H4 (cell line): ENCODE data around the gene HOXA5. TPM values are rescaled to one million over a fixed set of nuclear protein-coding genes. Genes with fewer than 3 reads are reported as not detected.

Source experiments
- DNase-seq: peaks from one replicate; pipeline ENCODE4 v3.0.0-alpha.2; 2015; ENCODE audit warnings: low spot score
- total RNA-seq: library from RNA; depleted of rRNA; stranded (reverse); fragments of >200 nt; shearing (Covaris generic); gene quantifications from 2 replicates; pipeline ENCODE4 v1.2.3, GENCODE V29; 2014; rRNA removed

The HOXA5 gene
- total RNA-seq, result 3.6 and 8.0 TPM in 2 replicates

DNA sequence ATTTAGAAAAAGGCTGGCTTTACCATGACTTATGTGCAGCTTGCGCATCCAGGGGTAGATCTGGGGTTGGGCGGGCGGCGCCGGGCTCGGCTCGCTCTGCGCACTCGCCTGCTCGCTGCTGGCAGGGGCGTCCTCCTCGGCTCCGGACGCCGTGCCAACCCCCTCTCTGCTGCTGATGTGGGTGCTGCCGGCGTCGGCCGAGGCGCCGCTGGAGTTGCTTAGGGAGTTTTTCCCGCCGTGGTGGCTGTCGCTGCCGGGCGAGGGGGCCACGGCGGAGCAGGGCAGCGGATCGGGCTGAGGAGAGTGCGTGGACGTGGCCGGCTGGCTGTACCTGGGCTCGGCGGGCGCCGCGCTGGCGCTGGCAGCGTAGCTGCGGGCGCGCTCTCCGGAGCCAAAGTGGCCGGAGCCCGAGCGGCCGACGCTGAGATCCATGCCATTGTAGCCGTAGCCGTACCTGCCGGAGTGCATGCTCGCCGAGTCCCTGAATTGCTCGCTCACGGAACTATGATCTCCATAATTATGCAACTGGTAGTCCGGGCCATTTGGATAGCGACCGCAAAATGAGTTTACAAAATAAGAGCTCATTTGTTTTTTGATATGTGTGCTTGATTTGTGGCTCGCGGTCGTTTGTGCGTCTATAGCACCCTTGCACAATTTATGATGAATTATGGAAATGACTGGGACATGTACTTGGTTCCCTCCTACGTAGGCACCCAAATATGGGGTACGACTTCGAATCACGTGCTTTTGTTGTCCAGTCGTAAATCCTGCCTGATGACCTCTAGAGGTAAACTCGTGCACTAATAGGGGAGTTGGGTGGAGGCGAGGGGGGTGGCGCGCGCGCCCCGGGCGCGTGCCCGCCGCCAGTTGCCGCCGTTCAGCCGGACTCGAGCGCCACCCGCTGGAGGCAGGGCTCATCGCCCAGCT is at the start of gene HOXA5:
TSS of gene HOXA5 (minus strand) at position 659 of the 927 bp plus-strand sequence. CDS start at position 585, 74 bp downstream.
- DNase-seq, result peak; percentile 99

DNA sequence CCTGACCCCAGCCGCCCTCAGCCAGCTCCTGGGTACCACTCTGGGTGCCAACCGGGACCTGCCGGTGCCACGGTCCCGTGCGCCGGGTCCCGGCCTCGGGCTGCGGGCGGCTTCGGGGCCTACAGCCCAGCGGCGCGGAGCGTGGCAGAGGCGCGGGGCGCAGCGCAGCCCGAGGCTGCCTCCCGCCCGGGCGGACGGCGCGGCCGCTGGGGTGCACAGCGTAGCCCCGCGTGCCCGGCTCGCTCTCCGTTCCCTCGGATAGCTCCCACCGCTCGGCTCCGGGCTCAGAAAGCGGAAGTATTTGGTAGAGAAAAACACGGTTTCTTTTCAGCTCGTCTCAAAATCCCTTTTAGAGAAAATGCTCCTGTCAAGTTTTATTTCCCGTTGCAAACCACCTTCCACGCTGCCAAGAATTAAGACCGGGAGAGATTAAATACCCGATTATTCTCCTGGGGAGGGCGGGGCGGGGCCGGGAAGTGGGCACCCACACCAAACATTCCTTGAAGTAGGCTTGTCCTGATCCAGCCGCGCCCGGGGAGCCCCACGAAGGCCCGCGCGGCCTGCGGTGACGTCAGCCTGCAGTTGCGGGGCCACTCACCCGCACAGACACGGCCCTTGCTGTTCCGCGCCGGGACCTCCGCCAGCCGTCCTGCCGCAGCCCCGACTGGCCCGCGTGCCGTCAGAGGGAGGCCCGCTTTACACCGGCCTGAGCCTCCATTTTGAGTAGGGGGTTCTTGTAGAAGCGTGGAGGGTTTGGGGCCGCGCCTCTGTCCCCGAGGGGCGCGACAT is 49.3 kb upstream of the HOXA5 start:
- DNase-seq, result no peak

DNA sequence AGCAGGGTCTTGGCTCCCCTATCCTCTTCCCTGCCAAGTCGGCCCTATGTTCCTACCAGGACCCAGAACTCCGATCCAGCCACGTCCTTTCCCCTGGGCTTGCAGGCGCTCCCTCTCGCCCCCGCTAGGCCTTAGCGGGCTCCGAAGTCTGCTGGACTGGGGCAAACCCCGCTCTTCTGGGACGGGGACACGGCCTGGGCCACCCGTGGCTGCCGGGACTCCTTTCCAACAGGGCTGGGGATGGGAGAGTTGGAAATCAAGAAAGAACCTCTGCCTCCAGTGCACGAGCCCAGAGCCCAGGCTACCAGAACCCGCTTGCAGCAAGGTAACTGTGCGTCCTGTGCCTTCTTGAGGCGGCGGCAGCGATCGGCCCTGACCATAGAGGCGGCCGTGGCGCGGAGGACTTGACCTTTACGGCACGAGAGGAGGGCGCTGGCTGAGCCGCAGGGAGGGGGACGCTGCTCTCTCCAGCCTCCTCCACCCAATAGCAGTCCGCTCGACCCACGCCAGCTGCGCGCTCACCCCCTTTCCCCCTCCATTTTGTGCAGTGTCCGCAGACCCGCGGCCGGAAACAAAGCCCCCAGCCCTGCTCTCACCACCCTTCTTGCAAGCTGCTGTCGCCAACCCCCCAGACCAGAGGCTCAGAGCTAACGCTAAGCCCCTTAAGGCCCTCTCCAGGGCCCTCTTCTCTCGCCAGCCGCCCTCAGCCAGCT is 48.5 kb upstream of the HOXA5 start:
- DNase-seq, result no peak

DNA sequence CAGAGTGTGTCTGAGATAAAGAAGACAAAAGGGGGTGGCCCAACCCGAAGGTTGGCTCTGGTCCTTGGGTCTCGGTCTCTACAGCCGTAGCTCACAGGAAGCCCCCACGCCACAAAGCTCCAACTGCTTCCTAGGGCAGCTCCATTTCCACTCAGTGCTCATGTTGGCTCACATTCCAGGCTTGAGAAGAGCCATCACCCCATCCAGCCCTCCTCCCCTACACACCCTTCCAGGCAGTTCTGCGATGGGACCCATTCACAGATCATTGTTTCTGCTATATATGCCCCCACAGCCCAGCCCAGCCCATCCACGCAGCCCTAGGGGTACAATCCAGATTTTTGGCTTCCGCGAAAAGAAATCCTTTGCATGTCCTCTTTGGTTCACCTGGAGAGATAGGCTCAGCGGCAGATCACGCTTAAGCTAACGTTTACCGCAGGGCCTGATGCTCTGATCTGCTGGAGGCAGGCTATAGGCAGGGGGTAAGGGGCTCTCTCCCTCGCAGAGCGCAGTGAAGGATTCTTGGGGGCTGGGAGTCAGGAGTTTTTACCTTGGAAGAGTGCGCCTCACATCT is 47.8 kb upstream of the HOXA5 start:
- DNase-seq, result no peak

DNA sequence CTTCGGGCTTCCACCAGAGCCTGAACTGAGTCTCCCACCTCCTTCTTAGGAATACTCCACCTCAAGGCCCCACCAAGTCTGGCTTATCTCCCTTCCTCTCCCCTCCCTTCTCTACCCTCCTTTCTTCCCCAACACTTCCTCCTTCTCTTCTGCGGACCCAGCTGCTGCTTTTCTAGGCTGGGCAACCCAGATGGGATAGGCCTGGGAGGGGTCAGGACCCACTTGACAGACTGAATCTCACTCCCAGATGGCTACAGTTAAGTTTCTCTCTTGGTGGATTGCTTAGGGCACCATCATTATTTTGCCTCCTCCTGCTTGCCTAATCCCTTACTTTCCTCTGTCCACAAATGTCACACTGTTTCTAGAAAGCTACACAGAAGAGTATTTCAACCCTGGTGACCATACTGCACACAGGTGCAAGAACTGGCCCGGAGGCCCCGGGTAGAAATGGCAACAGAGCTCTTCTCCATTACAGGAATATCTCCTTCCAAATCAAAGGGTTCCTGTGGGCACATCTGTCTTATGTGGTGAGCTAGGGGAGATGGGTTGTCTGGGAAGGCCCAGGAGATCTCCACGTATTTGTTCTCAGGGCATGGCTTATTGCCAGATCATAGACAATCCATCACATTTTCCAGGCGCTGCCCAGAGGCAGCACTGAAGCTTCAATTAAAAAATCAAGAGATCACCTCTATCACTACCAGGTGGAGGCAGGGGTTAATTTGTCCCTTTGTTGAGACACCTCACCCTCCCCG is 46.7 kb upstream of the HOXA5 start:
- no peak for DNase-seq

DNA sequence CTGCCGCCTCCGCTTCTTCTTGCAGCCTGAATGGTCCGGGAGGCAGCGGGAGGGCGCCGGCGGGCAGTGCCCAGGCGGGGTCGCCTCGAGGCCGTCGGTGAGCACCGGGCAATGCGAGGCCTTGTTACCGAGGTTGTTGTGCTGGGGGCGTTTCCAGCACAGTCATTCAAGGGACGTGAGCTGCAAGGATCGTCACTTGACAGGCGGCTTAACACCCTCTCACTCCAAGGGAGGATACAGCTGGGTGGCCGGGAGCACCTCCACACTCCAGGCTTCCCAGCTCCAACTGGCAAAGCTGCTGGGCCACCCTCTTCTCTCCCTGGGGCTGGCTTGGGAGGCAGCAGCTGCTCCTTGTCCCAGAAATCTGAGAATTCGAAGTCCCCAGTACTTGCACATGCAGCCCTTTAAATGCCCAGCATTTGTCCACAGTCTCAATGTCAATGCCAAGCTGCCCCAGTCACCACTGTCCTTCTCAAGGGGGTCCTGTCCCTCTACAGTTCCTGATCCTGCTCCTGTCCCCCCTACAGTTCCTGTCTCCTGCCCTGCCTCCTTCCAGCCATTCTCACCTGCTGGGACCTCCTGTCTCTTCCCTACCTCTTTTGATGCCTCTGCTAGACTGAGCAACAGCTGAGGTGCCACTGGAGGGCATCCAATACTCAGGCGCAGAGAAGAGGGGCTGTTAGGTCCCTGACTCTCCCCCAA is 46.0 kb upstream of the HOXA5 start:
- DNase-seq, result no peak

DNA sequence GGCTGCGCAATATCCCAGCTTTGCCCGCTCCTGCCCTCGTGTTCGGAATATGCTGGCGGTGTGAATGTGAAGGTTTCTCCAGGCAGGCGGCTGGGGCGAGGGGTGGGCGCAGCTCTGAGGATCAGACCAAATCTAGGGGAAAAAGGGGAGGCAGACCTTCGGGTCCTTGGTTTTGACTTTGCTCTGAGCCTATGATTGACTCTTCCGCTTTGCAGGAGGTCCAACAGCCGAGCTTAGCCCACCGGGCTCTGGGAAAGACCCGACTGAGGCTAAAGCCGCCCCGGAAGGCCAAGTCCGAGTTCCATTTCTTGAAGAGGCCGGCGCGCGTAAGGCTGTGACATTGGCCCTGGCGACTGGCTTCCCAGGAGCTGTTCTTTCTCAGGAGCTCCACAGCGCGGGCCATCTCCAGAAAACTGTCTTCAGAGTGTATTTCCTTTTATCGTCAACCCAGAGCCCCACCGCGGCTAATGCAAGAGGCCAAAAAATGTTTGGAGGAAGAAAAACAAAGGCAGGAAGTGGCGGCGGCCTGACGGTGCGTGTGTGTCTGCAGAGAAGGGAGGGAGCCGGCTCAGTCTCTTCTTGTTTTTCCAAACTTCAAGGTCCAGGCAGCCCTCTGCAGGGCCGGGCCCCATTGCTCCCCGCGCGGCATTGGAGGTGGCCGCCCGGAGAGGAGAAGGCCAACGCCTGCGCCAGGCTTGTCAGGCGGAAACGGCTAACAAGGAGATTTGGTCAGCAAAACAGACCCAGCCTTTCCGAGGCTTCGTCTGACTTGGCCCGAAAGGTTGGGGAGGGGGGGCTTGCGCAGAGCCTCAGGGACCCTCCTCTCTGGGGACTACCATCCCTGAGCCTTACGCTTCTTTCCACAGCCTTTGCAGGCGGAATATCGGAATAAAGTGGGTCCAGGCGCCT is 45.2 kb upstream of the HOXA5 start:
- no peak for DNase-seq

DNA sequence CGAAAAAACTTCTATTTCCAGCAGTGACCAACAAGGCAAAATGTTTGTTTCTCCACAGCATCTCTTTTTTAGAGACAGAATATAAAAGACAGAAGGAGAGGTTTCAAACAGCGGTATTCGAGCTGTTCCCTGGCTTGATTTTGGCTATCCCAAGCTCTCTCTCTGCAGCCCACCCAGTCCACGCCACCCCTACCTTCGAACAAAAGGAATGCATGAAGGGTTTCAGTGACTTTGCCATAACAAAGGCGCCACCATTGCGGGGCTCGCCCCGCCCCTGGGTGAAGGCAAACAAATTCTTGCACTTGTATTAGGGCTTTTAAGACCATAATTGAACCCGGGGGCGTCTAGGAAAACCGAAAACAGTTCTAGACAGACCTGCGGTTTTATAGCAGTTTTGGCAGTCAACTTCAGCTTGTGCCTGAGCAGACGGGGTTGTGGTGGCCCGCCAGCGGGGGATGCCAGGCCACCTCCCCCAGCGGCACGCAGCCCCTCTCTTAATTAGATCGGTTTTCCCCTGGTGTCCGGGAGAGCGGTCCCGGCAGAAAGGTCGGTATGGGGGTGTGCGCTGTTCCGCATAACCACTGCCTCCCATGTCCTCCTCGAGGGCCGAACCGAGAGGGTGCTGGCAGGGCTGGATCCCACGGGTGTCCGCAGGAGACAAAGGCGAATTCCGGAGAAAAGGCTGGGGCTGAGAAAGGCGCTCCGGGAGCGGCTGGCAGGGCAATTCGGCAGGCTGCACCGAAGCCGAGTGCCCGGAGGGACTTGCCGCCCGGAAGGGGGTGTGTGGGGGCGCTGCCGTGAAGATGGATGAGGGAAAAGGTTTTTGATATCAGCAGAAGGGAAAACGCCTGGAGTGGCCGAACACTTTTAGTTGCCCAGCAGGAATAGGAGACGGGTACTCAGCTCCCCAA is 44.2 kb upstream of the HOXA5 start:
- no peak for DNase-seq

DNA sequence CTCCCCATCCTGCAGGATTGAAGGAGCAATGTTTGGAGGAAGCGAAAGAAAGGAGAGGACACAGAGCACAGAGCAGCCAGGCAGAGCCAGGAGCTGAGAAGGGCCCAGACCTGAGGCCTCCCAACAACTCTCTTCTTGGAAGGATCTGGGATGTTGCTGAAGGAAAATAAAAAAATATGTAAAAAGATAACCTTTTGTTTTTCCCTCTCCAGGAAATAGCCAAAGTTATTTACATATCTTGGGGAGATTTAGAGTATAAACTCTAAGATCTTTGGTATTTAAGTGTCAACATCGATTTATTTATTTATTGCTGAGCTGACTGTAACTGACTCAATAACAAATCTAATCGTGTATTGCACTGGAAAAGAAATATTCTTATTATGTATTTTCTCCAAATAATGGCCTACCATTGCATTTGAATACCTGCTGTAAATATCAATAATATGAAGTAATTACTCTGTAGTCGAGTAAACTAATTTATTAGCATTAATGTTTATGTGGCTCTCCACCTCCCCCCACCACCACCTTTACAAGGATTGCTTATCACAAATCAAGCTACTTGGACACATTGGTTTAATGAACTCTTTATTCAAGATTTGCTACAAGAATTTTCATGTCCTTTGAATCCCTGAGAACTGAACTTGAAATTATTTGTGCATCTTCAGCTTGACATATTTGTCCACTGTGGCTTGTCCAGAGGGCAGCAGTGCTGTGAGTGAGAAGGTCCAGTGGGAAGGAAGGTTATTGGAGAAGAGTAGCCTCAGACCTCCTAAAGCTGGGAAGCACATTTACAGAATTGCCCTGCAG is 43.4 kb upstream of the HOXA5 start:
- no peak for DNase-seq

DNA sequence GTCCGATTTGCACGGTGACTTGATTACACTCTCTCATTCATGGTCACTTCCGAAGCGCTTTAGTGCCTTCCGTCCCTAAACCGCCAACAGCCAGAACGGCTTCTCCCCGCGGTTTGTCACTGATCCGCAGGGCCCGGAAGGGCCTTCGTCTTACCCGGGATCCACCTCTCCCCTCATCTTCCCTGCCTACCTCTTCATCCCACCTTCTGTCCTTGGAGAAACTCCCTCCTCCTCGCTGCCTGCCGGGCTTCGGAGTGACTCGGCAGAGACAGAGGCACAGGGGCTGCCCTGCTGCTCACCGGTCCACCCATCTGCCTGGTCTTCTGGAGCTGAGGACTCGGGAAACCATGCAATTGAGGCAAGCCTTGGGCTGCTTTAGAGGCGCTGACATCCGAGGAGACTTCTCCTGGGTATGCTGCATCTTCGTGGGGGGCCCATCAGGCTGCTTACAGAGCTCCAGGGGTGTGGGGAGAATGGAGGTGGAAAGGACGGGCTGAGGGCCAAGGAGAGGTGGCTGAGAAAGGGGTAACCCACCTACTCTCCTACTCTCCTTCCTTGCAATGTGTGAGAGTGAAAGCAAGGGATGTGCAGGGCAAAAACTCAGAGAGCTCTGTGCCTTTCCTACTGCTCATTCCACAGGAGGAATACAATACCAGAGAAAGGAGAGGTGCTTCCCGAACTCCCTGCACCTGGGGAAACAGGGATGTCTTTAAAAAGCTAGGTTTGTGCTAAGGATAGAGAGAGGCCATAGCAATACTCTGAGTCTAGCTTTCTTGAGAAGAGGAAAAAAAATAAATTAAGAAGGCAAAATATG is 42.6 kb upstream of the HOXA5 start:
- no peak for DNase-seq

DNA sequence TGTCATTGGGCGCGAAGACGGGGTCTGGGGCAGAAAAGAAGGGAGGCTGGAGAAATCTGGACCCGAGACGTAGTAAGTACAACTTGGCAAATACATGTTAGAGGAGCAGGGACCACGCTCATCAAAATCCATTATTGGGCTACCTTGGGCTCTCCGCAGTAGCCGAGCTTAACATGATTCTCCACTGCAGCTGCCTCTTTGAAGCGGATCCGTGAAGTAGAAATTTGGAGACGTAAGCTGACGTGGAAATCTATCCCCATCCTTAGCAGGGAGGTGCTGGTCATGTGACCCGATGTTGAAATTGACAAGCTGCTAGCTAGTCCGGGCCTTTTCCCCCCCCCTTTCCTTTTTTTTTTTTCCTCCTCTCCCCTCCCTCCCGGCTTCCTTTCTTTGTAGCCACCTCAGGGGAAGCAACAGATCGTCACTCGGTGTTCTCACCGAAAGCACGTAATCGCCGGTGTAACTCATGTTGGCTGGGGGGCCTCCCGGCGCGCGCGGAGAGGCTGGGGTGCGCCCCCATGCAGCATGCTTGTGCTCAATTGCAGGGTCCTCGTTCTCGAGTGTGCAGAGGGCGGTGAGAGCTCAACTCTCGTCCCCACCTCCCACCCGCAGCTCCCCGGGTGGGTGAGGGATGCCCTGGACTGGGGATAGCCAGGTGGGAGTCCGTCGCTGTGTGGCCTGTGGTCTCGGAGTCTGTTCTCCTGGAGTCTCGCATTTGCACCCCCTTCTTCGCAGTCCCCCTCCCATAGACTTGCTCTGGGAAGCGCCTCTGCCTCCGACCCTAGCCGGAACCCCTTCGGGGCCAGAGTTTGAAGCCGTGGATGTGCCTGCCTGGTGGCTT is 41.8 kb upstream of the HOXA5 start, which contains the start of gene HOXA11:
TSS of gene HOXA11 (minus strand) at position 220 of the 841 bp plus-strand sequence. CDS start at position 132, 88 bp downstream.
- DNase-seq, result no peak

DNA sequence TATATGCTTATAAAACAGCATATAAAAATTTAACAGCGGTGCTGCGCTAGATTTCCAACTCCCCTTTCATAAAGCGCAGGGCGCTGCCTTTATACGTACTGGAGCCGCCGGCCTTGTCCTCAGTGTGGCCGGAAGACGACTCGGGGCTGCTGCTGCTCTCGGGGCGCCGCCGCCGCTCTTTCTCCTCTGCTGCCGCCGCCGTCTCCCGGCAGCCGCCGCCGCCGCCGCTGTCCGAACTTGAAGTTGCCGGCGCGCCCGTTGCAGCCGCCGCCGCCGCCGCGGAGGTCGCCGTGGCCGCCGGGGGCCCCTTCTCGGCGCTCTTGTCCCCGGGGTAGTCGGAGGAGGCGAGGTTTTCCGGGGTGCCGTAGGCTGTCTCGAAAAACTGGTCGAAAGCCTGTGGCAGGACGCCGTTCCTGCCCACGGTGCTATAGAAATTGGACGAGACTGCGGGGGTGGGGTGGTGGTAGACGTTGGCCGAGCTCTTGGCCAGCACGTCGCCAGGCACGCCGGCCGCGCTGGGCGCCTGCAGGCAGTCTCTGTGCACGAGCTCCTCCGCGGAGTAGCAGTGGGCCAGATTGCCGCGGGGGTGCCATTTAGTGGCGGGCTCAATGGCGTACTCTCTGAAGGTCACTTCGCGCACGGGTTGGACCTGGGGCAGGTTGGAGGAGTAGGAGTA is 41.0 kb upstream of the HOXA5 start:
- DNase-seq, result no peak

DNA sequence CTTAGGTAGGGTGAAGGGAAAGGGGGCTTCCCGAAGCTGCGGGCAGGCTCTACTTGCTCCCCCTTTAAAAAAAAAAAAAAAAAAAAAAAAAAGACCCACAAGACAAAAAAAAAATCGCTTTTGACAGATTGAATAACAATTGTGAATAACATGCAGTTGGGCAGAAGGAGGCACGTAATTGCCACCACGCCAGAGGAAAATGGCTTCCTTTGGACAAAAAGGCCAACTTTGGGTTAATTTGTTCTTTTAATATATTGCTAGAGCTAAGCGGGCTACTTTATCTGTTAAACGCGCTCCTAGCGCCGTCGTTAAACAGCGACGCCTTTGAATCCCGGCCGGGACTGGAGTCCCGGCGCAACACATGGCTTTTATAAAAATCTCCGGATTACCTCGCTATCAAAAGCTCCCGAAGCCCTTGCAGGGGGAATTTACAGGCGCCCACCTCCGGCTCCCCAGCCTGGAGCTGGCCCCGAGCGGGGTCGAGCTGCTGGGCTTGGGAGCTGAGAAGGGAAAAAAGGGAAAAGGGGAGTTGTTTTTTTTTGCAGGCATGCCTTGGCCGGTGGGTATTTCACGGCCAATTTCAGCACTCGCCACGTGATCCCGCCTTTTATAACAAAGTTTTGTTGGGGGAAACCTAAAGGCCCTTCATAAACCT is 40.3 kb upstream of the HOXA5 start:
- DNase-seq, result no peak
